Lung (tissue), 16 donors: ENCODE results near the gene ASPHD1. TPM values are rescaled to one million over a fixed set of nuclear protein-coding genes. Genes with fewer than 3 reads are reported as not detected.

ENCODE experiments used
- ATAC-seq: fragments of 200-7000 bp; cut with Tn5 transposase; one replicate; pipeline ENCODE4 v1.9.1; 2020; ENCODE audit warnings: moderate number of reproducible peaks; ENCODE audit not compliant: insufficient read depth, low FRiP score
- DNase-seq, 3 donors: peaks; one replicate each; pipeline ENCODE4 v3.0.0-alpha.2; 2013 to 2017
- H3K27ac ChIP-seq, 2 donors: one replicate each; pipeline ENCODE4 v1.5.1; 2013; ENCODE audit warnings: mild to moderate bottlenecking in 2 of 2, moderate library complexity in 2 of 2, control low read depth in 1 of 2, inconsistent platforms in 1 of 2, low read depth in 1 of 2, low read length in 1 of 2
- H3K27me3 ChIP-seq, 3 donors: one replicate each; pipeline ENCODE4 v1.5.1; 2013; ENCODE audit warnings: low read length in 2 of 3; ENCODE audit not compliant: control insufficient read depth in 3 of 3, insufficient read depth in 3 of 3
- H3K36me3 ChIP-seq, 4 donors: one replicate each; pipeline ENCODE4 v1.5.1; 2013; ENCODE audit warnings: low read length in 4 of 4, mild to moderate bottlenecking in 1 of 4, moderate library complexity in 1 of 4; ENCODE audit not compliant: control insufficient read depth in 4 of 4, insufficient read depth in 4 of 4
- H3K4me1 ChIP-seq, 5 donors: one replicate each; pipeline ENCODE4 v1.5.1; 2013; ENCODE audit warnings: low read length in 5 of 5, mild to moderate bottlenecking in 2 of 5, moderate library complexity in 1 of 5; ENCODE audit not compliant: control insufficient read depth in 5 of 5, insufficient read depth in 5 of 5
- H3K4me3 ChIP-seq: one replicate; pipeline ENCODE4 v1.5.1; 2013; ENCODE audit warnings: mild to moderate bottlenecking, control low read depth, moderate library complexity
- H3K9ac ChIP-seq, 2 donors: one replicate each; pipeline ENCODE4 v1.5.1; 2013; ENCODE audit warnings: low read length in 2 of 2, control low read depth in 1 of 2; ENCODE audit not compliant: insufficient read depth in 1 of 2
- H3K9me3 ChIP-seq, 4 donors: one replicate each; pipeline ENCODE4 v1.5.1; 2013; ENCODE audit warnings: low read length in 3 of 4, mild to moderate bottlenecking in 1 of 4, moderate library complexity in 1 of 4; ENCODE audit not compliant: control insufficient read depth in 4 of 4, insufficient read depth in 3 of 4
- whole genome bisulfite sequencing, 2 donors: extraction: QIAGEN DNeasy Blood & Tissue Kit; methylation state at CpG; one replicate each; pipeline ENCODE4 v1.1.7; 2013; 5-methylcytosine and 5-hydroxymethylcytosine counted together
- long read RNA-seq, 5 donors: transcript quantifications; one replicate each; lab custom pipeline, GENCODE V29; 2026
- polyA plus RNA-seq, 2 donors: library from polyadenylated mRNA; stranded (reverse); fragments of 200-250 nt; gene quantifications; one replicate each; pipeline ENCODE4 v1.2.1, GENCODE V29; 2013
- total RNA-seq, 2 donors: library from RNA; depleted of rRNA in 1 of 2; stranded (reverse); fragments of >200 nt in 1 of 2; gene quantifications; one replicate each; pipeline ENCODE4 v1.2.1, GENCODE V29; 2014 to 2021
- TF ChIP-seq, protein P1 (sequence below): IDR thresholded peaks from 2 replicates; pipeline ENCODE4 v1.5.1; 2012; ENCODE audit warnings: mild to moderate bottlenecking; ENCODE audit errors: control extremely low read depth, extremely low read depth
- donor health status: control.
- donor health status: control.
- donor health status: Bipolar disorder and iron deficiency.
- donor health status: healthy.
- donor health status: DM: yes; HTN: yes; CAD: no.

The ASPHD1 gene, protein sequence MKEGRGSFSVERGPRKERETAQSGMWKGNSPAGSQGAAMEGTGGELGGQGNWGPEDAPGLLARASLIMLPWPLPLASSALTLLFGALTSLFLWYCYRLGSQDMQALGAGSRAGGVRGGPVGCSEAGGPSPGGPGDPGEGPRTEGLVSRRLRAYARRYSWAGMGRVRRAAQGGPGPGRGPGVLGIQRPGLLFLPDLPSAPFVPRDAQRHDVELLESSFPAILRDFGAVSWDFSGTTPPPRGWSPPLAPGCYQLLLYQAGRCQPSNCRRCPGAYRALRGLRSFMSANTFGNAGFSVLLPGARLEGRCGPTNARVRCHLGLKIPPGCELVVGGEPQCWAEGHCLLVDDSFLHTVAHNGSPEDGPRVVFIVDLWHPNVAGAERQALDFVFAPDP
- 1 to 10 TPM in 1 of 2 donors, under 1 TPM in 1; 0.34 to 4.3 TPM for total RNA-seq
- 1 to 10 TPM; 3.2 to 4.1 TPM for polyA plus RNA-seq
- long read RNA-seq, donor 1, partial matches to known transcripts: 0 of 1 reads
- long read RNA-seq, donor 1, other reads (novel, unspliced or antisense): 0 of 1 reads
- long read RNA-seq, donor 2: 0 reads
- long read RNA-seq, donor 3, partial matches to known transcripts: 0 of 1 reads
- long read RNA-seq, donor 3, other reads (novel, unspliced or antisense): 0 of 1 reads
- long read RNA-seq, donor 4: 0 reads
- long read RNA-seq, donor 5: 0 reads

DNA sequence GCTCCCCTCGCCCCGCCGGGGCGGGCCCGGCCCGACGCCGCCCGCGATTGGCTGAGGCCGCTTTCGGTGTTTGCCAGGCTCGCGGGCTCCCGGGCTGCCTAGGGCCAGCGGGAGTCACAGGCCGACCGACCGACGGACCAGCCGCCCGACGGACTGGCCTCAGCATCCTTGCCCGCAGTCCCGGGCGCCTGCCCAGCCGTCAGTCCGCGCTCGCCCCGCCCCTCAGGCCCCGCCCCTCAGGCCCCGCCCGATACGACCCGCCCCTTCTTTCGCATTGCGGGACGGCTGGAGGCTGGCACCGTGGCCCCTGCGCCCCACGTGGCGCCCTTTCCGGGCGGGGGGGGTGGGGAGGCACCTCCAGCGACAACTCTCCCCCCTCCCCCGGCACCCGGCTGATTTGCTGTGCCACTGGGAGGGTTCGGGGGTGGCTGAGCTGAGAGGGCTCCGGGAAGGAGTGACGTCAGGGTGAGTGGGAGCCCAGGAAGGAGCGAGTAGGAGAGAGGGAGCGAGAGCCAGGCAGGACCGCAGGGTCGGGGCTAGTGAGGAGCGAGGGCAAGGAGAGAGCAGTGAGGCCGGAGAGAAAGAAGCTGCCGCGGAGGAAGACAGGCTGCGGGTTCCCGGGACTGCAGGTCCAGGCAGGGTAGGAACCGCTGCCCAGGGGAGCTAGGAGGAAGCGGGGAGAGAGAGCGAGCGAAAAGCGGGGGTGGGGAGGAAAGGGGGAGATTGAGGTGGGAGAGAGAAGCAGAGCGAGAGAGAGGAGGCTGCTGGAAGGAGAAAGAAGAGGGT, at the start of gene ASPHD1:
Gene ASPHD1, plus strand, starts transcription at position 387 of the 786 bp plus-strand sequence. CDS start 484 bp downstream, outside the sequence.
- H3K9ac ChIP-seq: no peak within 1 kb of the TSS

DNA sequence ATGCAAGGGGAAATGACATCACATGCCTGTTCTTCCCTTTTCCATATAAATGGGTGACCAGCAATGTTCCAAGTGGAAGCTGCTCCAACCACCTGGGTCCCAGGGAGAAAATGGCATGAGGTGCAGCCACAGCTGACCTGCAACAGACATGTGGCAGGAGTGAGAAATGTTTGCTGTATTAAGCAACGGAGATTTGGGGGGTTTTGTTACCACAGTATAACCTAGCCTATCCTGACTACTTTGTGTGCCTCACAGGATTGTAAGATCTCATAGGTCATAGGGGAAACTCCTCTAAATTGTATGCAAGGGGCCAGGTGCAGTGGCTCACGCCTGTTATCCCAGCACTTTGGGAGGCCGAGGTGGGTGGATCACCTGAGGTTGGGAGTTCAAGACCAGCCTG, 49.3 kb upstream of the ASPHD1 start:
- no peak overlapping the region for H3K9ac ChIP-seq
- no peak overlapping the region for H3K27ac ChIP-seq
- TF ChIP-seq, protein P1, sequence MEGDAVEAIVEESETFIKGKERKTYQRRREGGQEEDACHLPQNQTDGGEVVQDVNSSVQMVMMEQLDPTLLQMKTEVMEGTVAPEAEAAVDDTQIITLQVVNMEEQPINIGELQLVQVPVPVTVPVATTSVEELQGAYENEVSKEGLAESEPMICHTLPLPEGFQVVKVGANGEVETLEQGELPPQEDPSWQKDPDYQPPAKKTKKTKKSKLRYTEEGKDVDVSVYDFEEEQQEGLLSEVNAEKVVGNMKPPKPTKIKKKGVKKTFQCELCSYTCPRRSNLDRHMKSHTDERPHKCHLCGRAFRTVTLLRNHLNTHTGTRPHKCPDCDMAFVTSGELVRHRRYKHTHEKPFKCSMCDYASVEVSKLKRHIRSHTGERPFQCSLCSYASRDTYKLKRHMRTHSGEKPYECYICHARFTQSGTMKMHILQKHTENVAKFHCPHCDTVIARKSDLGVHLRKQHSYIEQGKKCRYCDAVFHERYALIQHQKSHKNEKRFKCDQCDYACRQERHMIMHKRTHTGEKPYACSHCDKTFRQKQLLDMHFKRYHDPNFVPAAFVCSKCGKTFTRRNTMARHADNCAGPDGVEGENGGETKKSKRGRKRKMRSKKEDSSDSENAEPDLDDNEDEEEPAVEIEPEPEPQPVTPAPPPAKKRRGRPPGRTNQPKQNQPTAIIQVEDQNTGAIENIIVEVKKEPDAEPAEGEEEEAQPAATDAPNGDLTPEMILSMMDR: no peak
- H3K9me3 ChIP-seq: no peaks in the 10 kb centered on the region
- no peak overlapping the region for H3K4me3 ChIP-seq
- H3K36me3 ChIP-seq: peaks cover 0 to 19% (median 4%) of the 10 kb centered on the region in 4 donors
- H3K27me3 ChIP-seq: no peaks in the 10 kb centered on the region
- ATAC-seq: no peak
- DNase-seq: no peak
- 91 to 94% methylated on average over 3 of the region's 3 CpGs for WGBS, 2 donors
- peaks cover 0 to 3% (median 0%) of the 10 kb centered on the region in 5 donors for H3K4me1 ChIP-seq

More for the DNA sequence above, at the start of gene ASPHD1:
- Histone ChIP-seq H3K9me3 (peaks cover 0 to 2% (median 0%) of the 10 kb centered on the region in 4 donors), H3K4me1 (peaks cover 0 to 12% (median 4%) of the 10 kb centered on the region in 5 donors), H3K27me3 (peaks cover 0 to 14% (median 8%) of the 10 kb centered on the region in 3 donors), H3K36me3 (no peaks in the 10 kb centered on the region), H3K4me3 (peak within 1 kb of the TSS; percentile 67), H3K27ac (peak within 1 kb of the TSS in 1 of 2 donors; percentile 26)
- DNase-seq (peak; percentile 47 to 76 (median 50)), ATAC-seq (peak; percentile 85)
- WGBS, 2 donors: 1% methylated on average over 54 to 67 of the region's 67 CpGs
- TF ChIP-seq, protein P1: no peak

DNA sequence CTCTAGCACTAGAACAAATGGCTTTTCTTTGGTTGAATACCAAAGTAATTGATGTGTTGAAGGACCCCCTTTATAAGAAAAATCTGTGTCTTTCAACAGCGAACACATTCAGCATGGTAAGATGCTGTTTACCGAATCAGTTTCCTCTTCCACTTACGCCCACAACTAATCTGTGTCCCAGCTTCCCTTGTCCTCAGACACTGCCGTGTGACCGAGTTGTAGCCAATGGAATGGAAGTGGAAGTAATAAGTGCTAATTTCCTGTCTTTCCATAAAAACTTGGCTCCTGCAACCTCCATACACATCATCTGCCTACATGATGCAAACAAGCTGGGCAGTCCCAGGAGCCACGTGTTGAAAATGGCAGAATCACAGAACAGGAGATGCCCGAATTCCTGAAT, 47.6 kb upstream of the ASPHD1 start:
- 46 to 54% methylated on average over 7 of the region's 7 CpGs for WGBS, 2 donors
- no peak for ATAC-seq

More for the DNA sequence above, 47.6 kb upstream of the ASPHD1 start:
- Histone ChIP-seq H3K27ac (peak overlapping the region in 1 of 2 donors; percentile 34), H3K9ac (no peak overlapping the region), H3K36me3 (peaks cover 0 to 7% (median 0%) of the 10 kb centered on the region in 4 donors), H3K9me3 (no peaks in the 10 kb centered on the region), H3K4me3 (no peak overlapping the region), H3K4me1 (peaks cover 0 to 3% (median 0%) of the 10 kb centered on the region in 5 donors), H3K27me3 (no peaks in the 10 kb centered on the region)
- DNase-seq: peak; percentile 59 to 82 (median 76)
- TF ChIP-seq, protein P1: no peak
